ENCODE measurements around the gene CYP39A1.

DNA sequence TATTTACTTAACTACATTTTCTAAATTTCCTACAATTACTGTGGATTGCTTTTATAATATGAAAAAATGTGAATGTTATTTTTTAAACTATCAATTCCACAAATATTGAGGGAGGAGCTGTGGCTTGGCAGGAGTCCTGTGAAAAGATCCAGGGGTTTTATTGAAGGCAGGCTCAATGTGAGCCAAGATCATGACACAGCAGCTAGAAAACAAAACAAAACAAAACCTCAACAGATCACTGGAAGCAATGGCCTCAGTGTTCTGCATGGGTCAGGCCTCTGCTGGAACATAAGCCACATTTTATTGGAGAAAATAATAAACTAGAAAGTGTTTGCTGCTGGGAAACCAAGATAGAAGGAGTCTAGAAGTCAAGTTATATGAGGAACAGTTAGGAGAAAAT is 142.0 kb downstream of the CYP39A1 start:
- TF ChIP-seq EZH2phosphoT487 (IDR thresholded peaks at IDR 0.05; ENCODE audit: unreplicated experiment) (no peak), EZH2 (IDR thresholded peaks at IDR 0.05; ENCODE audit: low read depth, unreplicated experiment) (no peak), JUNB (IDR thresholded peaks at IDR 0.05; ENCODE audit: unreplicated experiment) (no peak), POLR2AphosphoS5 (IDR thresholded peaks at IDR 0.05; ENCODE audit: low read depth) (no peak)
- TF ChIP-seq, protein P1, sequence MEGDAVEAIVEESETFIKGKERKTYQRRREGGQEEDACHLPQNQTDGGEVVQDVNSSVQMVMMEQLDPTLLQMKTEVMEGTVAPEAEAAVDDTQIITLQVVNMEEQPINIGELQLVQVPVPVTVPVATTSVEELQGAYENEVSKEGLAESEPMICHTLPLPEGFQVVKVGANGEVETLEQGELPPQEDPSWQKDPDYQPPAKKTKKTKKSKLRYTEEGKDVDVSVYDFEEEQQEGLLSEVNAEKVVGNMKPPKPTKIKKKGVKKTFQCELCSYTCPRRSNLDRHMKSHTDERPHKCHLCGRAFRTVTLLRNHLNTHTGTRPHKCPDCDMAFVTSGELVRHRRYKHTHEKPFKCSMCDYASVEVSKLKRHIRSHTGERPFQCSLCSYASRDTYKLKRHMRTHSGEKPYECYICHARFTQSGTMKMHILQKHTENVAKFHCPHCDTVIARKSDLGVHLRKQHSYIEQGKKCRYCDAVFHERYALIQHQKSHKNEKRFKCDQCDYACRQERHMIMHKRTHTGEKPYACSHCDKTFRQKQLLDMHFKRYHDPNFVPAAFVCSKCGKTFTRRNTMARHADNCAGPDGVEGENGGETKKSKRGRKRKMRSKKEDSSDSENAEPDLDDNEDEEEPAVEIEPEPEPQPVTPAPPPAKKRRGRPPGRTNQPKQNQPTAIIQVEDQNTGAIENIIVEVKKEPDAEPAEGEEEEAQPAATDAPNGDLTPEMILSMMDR (conservative IDR thresholded peaks at IDR 0.05; ENCODE audit: low read depth in 2 of 2): no peak
- TF ChIP-seq, protein P2, sequence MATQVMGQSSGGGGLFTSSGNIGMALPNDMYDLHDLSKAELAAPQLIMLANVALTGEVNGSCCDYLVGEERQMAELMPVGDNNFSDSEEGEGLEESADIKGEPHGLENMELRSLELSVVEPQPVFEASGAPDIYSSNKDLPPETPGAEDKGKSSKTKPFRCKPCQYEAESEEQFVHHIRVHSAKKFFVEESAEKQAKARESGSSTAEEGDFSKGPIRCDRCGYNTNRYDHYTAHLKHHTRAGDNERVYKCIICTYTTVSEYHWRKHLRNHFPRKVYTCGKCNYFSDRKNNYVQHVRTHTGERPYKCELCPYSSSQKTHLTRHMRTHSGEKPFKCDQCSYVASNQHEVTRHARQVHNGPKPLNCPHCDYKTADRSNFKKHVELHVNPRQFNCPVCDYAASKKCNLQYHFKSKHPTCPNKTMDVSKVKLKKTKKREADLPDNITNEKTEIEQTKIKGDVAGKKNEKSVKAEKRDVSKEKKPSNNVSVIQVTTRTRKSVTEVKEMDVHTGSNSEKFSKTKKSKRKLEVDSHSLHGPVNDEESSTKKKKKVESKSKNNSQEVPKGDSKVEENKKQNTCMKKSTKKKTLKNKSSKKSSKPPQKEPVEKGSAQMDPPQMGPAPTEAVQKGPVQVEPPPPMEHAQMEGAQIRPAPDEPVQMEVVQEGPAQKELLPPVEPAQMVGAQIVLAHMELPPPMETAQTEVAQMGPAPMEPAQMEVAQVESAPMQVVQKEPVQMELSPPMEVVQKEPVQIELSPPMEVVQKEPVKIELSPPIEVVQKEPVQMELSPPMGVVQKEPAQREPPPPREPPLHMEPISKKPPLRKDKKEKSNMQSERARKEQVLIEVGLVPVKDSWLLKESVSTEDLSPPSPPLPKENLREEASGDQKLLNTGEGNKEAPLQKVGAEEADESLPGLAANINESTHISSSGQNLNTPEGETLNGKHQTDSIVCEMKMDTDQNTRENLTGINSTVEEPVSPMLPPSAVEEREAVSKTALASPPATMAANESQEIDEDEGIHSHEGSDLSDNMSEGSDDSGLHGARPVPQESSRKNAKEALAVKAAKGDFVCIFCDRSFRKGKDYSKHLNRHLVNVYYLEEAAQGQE (IDR thresholded peaks at IDR 0.05; ENCODE audit: unreplicated experiment): no peak
- TF ChIP-seq, protein P3, sequence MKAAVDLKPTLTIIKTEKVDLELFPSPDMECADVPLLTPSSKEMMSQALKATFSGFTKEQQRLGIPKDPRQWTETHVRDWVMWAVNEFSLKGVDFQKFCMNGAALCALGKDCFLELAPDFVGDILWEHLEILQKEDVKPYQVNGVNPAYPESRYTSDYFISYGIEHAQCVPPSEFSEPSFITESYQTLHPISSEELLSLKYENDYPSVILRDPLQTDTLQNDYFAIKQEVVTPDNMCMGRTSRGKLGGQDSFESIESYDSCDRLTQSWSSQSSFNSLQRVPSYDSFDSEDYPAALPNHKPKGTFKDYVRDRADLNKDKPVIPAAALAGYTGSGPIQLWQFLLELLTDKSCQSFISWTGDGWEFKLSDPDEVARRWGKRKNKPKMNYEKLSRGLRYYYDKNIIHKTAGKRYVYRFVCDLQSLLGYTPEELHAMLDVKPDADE (IDR thresholded peaks at IDR 0.05): no peak
